ENCODE results near the gene SCMH1.

DNA sequence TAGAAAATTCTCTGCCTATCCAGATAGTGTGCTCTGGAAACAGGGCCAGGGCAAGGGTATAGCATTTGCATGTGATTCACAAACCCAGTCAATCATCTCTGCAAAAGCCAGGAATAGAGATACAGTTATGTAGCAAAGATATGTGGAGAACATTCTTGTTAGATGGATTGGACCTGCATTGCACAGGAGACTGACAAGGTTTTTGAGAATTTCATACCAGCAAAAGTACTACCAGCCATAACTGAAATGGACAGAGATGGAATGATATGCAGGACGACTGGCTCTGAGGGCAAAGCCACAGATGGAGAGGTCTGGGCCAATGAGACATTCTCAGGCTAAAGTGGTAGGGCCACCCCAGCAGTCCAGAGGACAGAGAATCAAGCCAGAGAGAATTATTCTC lies 24.7 kb downstream of the SCMH1 start:
- no peak for TF ChIP-seq CTCF (IDR thresholded peaks at IDR 0.05)
- TF ChIP-seq POLR2A (IDR thresholded peaks at IDR 0.05) = no peak

All from gastroesophageal sphincter (tissue), 3 donors.